ENCODE measurements around the gene DCAF10.
"Not testable (repeated sequence)": the region's sequence is repeated elsewhere in the genome, so short reads cannot be mapped to it uniquely, and the experiment has no call there.

Gene DCAF10

GRCh38 chr9:37800631-37801286 lies at the start of gene DCAF10:
DCAF10 (plus strand) TSS chr9:37800797; CDS start chr9:37800867, 70 bp downstream.
- Histone ChIP-seq H3K9ac (ENCODE audit: low read length) (peak within 1 kb of the TSS; percentile 80), H3K9me3 (ENCODE audit: low read length) (no peaks in the 10 kb centered on the region), H3K9me2 (ENCODE audit: low read depth, low read length) (no peaks in the 10 kb centered on the region), H3K79me2 (ENCODE audit: insufficient read depth, low read length) (peaks cover 31% of the 10 kb centered on the region), H3K36me3 (ENCODE audit: insufficient read depth, low read length) (peaks cover 9% of the 10 kb centered on the region; the same call in 1 of the 2 replicates), H3F3A (ENCODE audit: insufficient read depth, low read length) (no peaks in the 10 kb centered on the region), H3K27ac (ENCODE audit: low read depth, low read length, poor library complexity, severe bottlenecking) (peak within 1 kb of the TSS; percentile 16), H2AFZ (ENCODE audit: low read length) (0 out of 2 replicates have a peak within 1 kb of the TSS, but pooled peaks have one; percentile 60), H3K4me1 (ENCODE audit: insufficient read depth, low read length, severe bottlenecking) (peaks cover 24% of the 10 kb centered on the region), H3K27me3 (ENCODE audit: insufficient read depth, low read length) (no peaks in the 10 kb centered on the region), H3K4me3 (ENCODE audit: low read depth, low read length, poor library complexity, severe bottlenecking) (peak within 1 kb of the TSS; percentile 81), H3K4me2 (ENCODE audit: low read length) (peak within 1 kb of the TSS; percentile 93), H4K20me1 (ENCODE audit: insufficient read depth, low read length) (no peaks in the 10 kb centered on the region)
- TF ChIP-seq CTCF (IDR thresholded peaks at IDR 0.05; ENCODE audit: low read length) (no peak), EZH2 (IDR thresholded peaks at IDR 0.05; ENCODE audit: borderline replicate concordance, low read length) (no peak)

- Histone ChIP-seq H3K79me2 (ENCODE audit: insufficient read depth, low read length) (no peaks in the 10 kb centered on the region), H3K27ac (ENCODE audit: low read depth, low read length, poor library complexity, severe bottlenecking) (no peak overlapping the region), H3K9me2 (ENCODE audit: low read depth, low read length) (no peaks in the 10 kb centered on the region), H4K20me1 (ENCODE audit: insufficient read depth, low read length) (no peaks in the 10 kb centered on the region), H3K36me3 (ENCODE audit: insufficient read depth, low read length) (no peaks in the 10 kb centered on the region), H3K4me1 (ENCODE audit: insufficient read depth, low read length, severe bottlenecking) (peaks cover 15% of the 10 kb centered on the region), H3K27me3 (ENCODE audit: insufficient read depth, low read length) (no peaks in the 10 kb centered on the region), H3F3A (ENCODE audit: insufficient read depth, low read length) (no peaks in the 10 kb centered on the region), H3K9me3 (ENCODE audit: low read length) (no peaks in the 10 kb centered on the region), H3K4me3 (ENCODE audit: low read depth, low read length, poor library complexity, severe bottlenecking) (no peak overlapping the region), H2AFZ (ENCODE audit: low read length) (no peak overlapping the region), H3K9ac (ENCODE audit: low read length) (no peak overlapping the region), H3K4me2 (ENCODE audit: low read length) (no peak overlapping the region)
- no peak for TF ChIP-seq EZH2 (IDR thresholded peaks at IDR 0.05; ENCODE audit: borderline replicate concordance, low read length)
- no peak for TF ChIP-seq CTCF (IDR thresholded peaks at IDR 0.05; ENCODE audit: low read length)
Measured at GRCh38 chr9:37751186-37751585, 49.4 kb upstream of the DCAF10 start.

GRCh38 chr9:37751704-37752103 lies 48.9 kb upstream of the DCAF10 start:
- H3K9ac ChIP-seq (ENCODE audit: low read length); H3K9me3 ChIP-seq (ENCODE audit: low read length); H3K4me2 ChIP-seq (ENCODE audit: low read length); H3K36me3 ChIP-seq (ENCODE audit: insufficient read depth, low read length); H4K20me1 ChIP-seq (ENCODE audit: insufficient read depth, low read length); H2AFZ ChIP-seq (ENCODE audit: low read length); H3K4me3 ChIP-seq (ENCODE audit: low read depth, low read length, poor library complexity, severe bottlenecking); H3K79me2 ChIP-seq (ENCODE audit: insufficient read depth, low read length); H3K27ac ChIP-seq (ENCODE audit: low read depth, low read length, poor library complexity, severe bottlenecking); H3K27me3 ChIP-seq (ENCODE audit: insufficient read depth, low read length); H3F3A ChIP-seq (ENCODE audit: insufficient read depth, low read length); H3K9me2 ChIP-seq (ENCODE audit: low read depth, low read length): not testable (repeated sequence)
- H3K4me1 ChIP-seq (ENCODE audit: insufficient read depth, low read length, severe bottlenecking), result peaks cover 15% of the 10 kb centered on the region

- H3K4me1 ChIP-seq (ENCODE audit: insufficient read depth, low read length, severe bottlenecking), result peaks cover 15% of the 10 kb centered on the region
- not testable (repeated sequence) for H3F3A ChIP-seq (ENCODE audit: insufficient read depth, low read length); H3K4me2 ChIP-seq (ENCODE audit: low read length); H3K79me2 ChIP-seq (ENCODE audit: insufficient read depth, low read length); H3K27ac ChIP-seq (ENCODE audit: low read depth, low read length, poor library complexity, severe bottlenecking); H3K27me3 ChIP-seq (ENCODE audit: insufficient read depth, low read length); H3K4me3 ChIP-seq (ENCODE audit: low read depth, low read length, poor library complexity, severe bottlenecking); H3K9ac ChIP-seq (ENCODE audit: low read length); H4K20me1 ChIP-seq (ENCODE audit: insufficient read depth, low read length); H2AFZ ChIP-seq (ENCODE audit: low read length); H3K9me3 ChIP-seq (ENCODE audit: low read length); H3K36me3 ChIP-seq (ENCODE audit: insufficient read depth, low read length); H3K9me2 ChIP-seq (ENCODE audit: low read depth, low read length)
Measured at GRCh38 chr9:37752112-37752511, 48.5 kb upstream of the DCAF10 start.
